Glutamatergic neuron (in vitro differentiated cells): Measurements from ENCODE around the gene PEX13. TPM values are rescaled to one million over a fixed set of nuclear protein-coding genes. Genes with fewer than 3 reads are reported as not detected.

Experiments
- DNase-seq: peaks from one replicate; pipeline ENCODE4 v3.0.0; 2022
- H3K27ac Mint-ChIP-seq: one replicate; pipeline ENCODE4 v1.8.0; 2020; ENCODE audit warnings: mild to moderate bottlenecking, mixed read lengths, inconsistent platforms; ENCODE audit not compliant: unreplicated experiment
- H3K27me3 Mint-ChIP-seq: one replicate; pipeline ENCODE4 v1.8.0; 2020; ENCODE audit warnings: mild to moderate bottlenecking, moderate library complexity, mixed read lengths, inconsistent platforms; ENCODE audit not compliant: unreplicated experiment
- H3K36me3 Mint-ChIP-seq: one replicate; pipeline ENCODE4 v1.8.0; 2020; ENCODE audit warnings: mild to moderate bottlenecking, mixed read lengths, inconsistent platforms; ENCODE audit not compliant: unreplicated experiment
- H3K4me1 Mint-ChIP-seq: one replicate; pipeline ENCODE4 v1.8.0; 2020; ENCODE audit warnings: mild to moderate bottlenecking, low read depth, mixed read lengths, inconsistent platforms; ENCODE audit not compliant: unreplicated experiment
- H3K4me3 Mint-ChIP-seq: one replicate; pipeline ENCODE4 v1.8.0; 2020; ENCODE audit warnings: mild to moderate bottlenecking, mixed read lengths, inconsistent platforms; ENCODE audit not compliant: unreplicated experiment
- H3K9me3 Mint-ChIP-seq: one replicate; pipeline ENCODE4 v1.8.0; 2020; ENCODE audit warnings: mild to moderate bottlenecking, moderate library complexity, mixed read lengths, inconsistent platforms; ENCODE audit not compliant: unreplicated experiment
- CTCF ChIP-seq: fragments of 200-600 bp; sonication (generic); IDR thresholded peaks from one replicate; pipeline ENCODE4 v1.5.0; 2021; ENCODE audit not compliant: partially characterized antibody, unreplicated experiment
- total RNA-seq: library from RNA; stranded (reverse); fragmentation: NEBNext Ultra II Directional; extraction: Animal tissue kit (Norgen Biotek cat#: 25700); gene quantifications from one replicate; pipeline ENCODE4 v1.2.1, GENCODE V29; 2021; ENCODE audit not compliant: unreplicated experiment

PEX13 gene
- total RNA-seq, 1 donor from 2014 or later, result 22.5 TPM

GRCh38 chr2:61089797-61090196 is 72.3 kb downstream of the PEX13 start:
- Mint-ChIP-seq H3K4me3 (no peak overlapping the region), H3K27ac (no peak overlapping the region), H3K9me3 (no peaks in the 10 kb centered on the region), H3K36me3 (no peaks in the 10 kb centered on the region), H3K4me1 (no peaks in the 10 kb centered on the region), H3K27me3 (no peaks in the 10 kb centered on the region)
- no peak for DNase-seq
- TF ChIP-seq CTCF, result no peak

GRCh38 chr2:61090386-61090921 is 72.9 kb downstream of the PEX13 start:
- no peak overlapping the region for H3K4me3 Mint-ChIP-seq
- H3K9me3 Mint-ChIP-seq, result no peaks in the 10 kb centered on the region
- H3K36me3 Mint-ChIP-seq, result no peaks in the 10 kb centered on the region
- H3K27me3 Mint-ChIP-seq, result no peaks in the 10 kb centered on the region
- H3K4me1 Mint-ChIP-seq, result no peaks in the 10 kb centered on the region
- no peak for DNase-seq
- no peak overlapping the region for H3K27ac Mint-ChIP-seq
- TF ChIP-seq CTCF, result no peak

- H3K27me3 Mint-ChIP-seq, result no peaks in the 10 kb centered on the region
- TF ChIP-seq CTCF, result no peak
- H3K4me1 Mint-ChIP-seq, result no peaks in the 10 kb centered on the region
- H3K27ac Mint-ChIP-seq, result no peak overlapping the region
- no peaks in the 10 kb centered on the region for H3K36me3 Mint-ChIP-seq
- DNase-seq, result no peak
- no peaks in the 10 kb centered on the region for H3K9me3 Mint-ChIP-seq
- no peak overlapping the region for H3K4me3 Mint-ChIP-seq
Observed at GRCh38 chr2:61091485-61091884, 74.0 kb downstream of the PEX13 start.

GRCh38 chr2:61096438-61096837 is 78.9 kb downstream of the PEX13 start:
- no peak for TF ChIP-seq CTCF
- no peak overlapping the region for H3K4me3 Mint-ChIP-seq
- H3K36me3 Mint-ChIP-seq, result no peaks in the 10 kb centered on the region
- no peaks in the 10 kb centered on the region for H3K4me1 Mint-ChIP-seq
- DNase-seq, result no peak
- H3K27me3 Mint-ChIP-seq, result no peaks in the 10 kb centered on the region
- no peaks in the 10 kb centered on the region for H3K9me3 Mint-ChIP-seq
- no peak overlapping the region for H3K27ac Mint-ChIP-seq

GRCh38 chr2:61100801-61101200 is 83.3 kb downstream of the PEX13 start:
- Mint-ChIP-seq H3K36me3 (peaks cover 13% of the 10 kb centered on the region), H3K27ac (no peak overlapping the region), H3K4me1 (no peaks in the 10 kb centered on the region), H3K27me3 (peaks cover 2% of the 10 kb centered on the region), H3K9me3 (no peaks in the 10 kb centered on the region), H3K4me3 (no peak overlapping the region)
- TF ChIP-seq CTCF, result no peak
- no peak for DNase-seq

Other genes with a start within 250 kb of the PEX13 start
- 2.1 TPM for gene REL, start 136.1 kb upstream of the PEX13 start, total RNA-seq
- 2.5 TPM for gene PUS10, start 535 bp downstream of the PEX13 start, total RNA-seq
- 57.0 TPM for gene SANBR, start 48.2 kb downstream of the PEX13 start, total RNA-seq
- 15.1 TPM for gene C2orf74, start 144.5 kb downstream of the PEX13 start, total RNA-seq